22Rv1 (cell line): ENCODE results near the gene HIVEP3.

Experiments used
- ZFX ChIP-seq: fragments of 450-650 bp; IDR thresholded peaks from 2 replicates; pipeline ENCODE4 v1.6.1; 2017; ENCODE audit warnings: antibody characterized with exemption, borderline replicate concordance
- TF ChIP-seq, protein P1 (sequence below): fragments of 450-650 bp; IDR thresholded peaks from 2 replicates; pipeline ENCODE4 v1.5.1; 2017; ENCODE audit warnings: mild to moderate bottlenecking

DNA sequence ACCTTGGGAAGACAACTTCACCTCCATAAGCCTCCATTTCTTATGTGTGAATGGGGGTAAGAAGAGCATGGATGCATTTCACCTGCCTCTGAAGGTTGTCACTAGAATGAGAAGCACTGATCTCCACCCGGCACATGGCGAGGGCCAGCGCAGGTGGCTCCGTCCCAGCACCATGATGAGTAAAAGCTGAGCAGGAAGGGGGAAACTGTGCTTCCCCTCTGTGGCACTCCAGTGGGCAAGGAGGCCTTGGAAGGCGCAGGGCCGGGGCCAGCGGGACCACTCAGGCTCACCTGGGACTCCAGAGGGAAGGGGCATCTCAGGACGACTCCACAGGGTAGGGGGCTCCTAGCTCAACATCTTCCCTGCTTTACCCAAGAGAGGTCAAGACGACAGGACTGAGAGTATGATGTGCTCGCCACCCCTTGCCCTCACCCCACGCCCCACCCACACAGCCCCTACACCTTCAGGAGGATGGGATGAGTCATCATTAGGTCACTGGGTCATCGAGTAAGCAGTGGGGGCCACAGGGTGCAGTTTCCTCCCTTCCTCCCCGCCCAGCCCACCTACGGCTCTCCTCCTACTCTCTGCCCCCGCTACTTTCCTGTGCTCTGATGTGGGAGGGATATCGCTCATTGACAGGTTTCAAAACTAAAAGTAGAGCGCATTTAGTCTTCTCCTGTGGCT lies 112.1 kb downstream of the HIVEP3 start:
- TF ChIP-seq, protein P1, sequence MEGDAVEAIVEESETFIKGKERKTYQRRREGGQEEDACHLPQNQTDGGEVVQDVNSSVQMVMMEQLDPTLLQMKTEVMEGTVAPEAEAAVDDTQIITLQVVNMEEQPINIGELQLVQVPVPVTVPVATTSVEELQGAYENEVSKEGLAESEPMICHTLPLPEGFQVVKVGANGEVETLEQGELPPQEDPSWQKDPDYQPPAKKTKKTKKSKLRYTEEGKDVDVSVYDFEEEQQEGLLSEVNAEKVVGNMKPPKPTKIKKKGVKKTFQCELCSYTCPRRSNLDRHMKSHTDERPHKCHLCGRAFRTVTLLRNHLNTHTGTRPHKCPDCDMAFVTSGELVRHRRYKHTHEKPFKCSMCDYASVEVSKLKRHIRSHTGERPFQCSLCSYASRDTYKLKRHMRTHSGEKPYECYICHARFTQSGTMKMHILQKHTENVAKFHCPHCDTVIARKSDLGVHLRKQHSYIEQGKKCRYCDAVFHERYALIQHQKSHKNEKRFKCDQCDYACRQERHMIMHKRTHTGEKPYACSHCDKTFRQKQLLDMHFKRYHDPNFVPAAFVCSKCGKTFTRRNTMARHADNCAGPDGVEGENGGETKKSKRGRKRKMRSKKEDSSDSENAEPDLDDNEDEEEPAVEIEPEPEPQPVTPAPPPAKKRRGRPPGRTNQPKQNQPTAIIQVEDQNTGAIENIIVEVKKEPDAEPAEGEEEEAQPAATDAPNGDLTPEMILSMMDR = no peak
- no peak for TF ChIP-seq ZFX
